Endothelial cell (in vitro differentiated cells): ENCODE measurements around the gene PRPH. TPM values are rescaled to one million over a fixed set of nuclear protein-coding genes. Genes with fewer than 3 reads are reported as not detected.
"Not testable (repeated sequence)": the region's sequence is repeated elsewhere in the genome, so short reads cannot be mapped to it uniquely, and the experiment has no call there.

Source experiments
- DNase-seq: peaks from one replicate; pipeline ENCODE4 v3.0.0; 2021; ENCODE audit warnings: low spot score
- H3K27ac Mint-ChIP-seq: one replicate; pipeline ENCODE4 v1.8.0; 2021; ENCODE audit warnings: mixed read lengths, inconsistent platforms; ENCODE audit not compliant: unreplicated experiment
- H3K27me3 Mint-ChIP-seq: one replicate; pipeline ENCODE4 v1.8.0; 2021; ENCODE audit warnings: mild to moderate bottlenecking, moderate library complexity, mixed read lengths, inconsistent platforms; ENCODE audit not compliant: unreplicated experiment
- H3K36me3 Mint-ChIP-seq: one replicate; pipeline ENCODE4 v1.8.0; 2021; ENCODE audit warnings: mild to moderate bottlenecking, low read depth, mixed read lengths, inconsistent platforms; ENCODE audit not compliant: unreplicated experiment
- H3K4me1 Mint-ChIP-seq: one replicate; pipeline ENCODE4 v1.8.0; 2021; ENCODE audit warnings: mild to moderate bottlenecking, mixed read lengths, inconsistent platforms; ENCODE audit not compliant: unreplicated experiment
- H3K4me3 Mint-ChIP-seq: one replicate; pipeline ENCODE4 v1.8.0; 2021; ENCODE audit warnings: mild to moderate bottlenecking, mixed read lengths, inconsistent platforms; ENCODE audit not compliant: unreplicated experiment
- H3K9me3 Mint-ChIP-seq: one replicate; pipeline ENCODE4 v1.8.0; 2021; ENCODE audit warnings: mixed read lengths, inconsistent platforms; ENCODE audit not compliant: unreplicated experiment
- CTCF ChIP-seq: fragments of 200-600 bp; sonication (generic); IDR thresholded peaks from one replicate; pipeline ENCODE4 v1.5.0; 2021; ENCODE audit warnings: antibody characterized with exemption; ENCODE audit not compliant: unreplicated experiment
- long read RNA-seq: library from polyadenylated mRNA; unstranded; transcript quantifications from one replicate; pipeline ENCODE4 v2.0.0, GENCODE V29; 2020; ENCODE audit not compliant: unreplicated experiment
- total RNA-seq: library from RNA; stranded (reverse); fragmentation: NEBNext Ultra II Directional; extraction: Animal tissue kit (Norgen Biotek cat#: 25700); gene quantifications from one replicate; pipeline ENCODE4 v1.2.1, GENCODE V29; 2021; ENCODE audit not compliant: unreplicated experiment

The PRPH gene
- not detected for total RNA-seq
- long read RNA-seq: 0 reads

GRCh38 chr12:49295082-49295936, at the start of gene PRPH:
TSS of gene PRPH (plus strand) at chr12:49295147. CDS start at chr12:49295201, 54 bp downstream.
- Mint-ChIP-seq H3K4me1 (peaks cover 4% of the 10 kb centered on the region), H3K27ac (no peak within 1 kb of the TSS), H3K36me3 (no peaks in the 10 kb centered on the region), H3K4me3 (no peak within 1 kb of the TSS), H3K27me3 (peaks cover 34% of the 10 kb centered on the region), H3K9me3 (no peaks in the 10 kb centered on the region)
- no peak for TF ChIP-seq CTCF
- no peak for DNase-seq

GRCh38 chr12:49251357-49251756, 43.6 kb upstream of the PRPH start:
- Mint-ChIP-seq H3K27ac (no peak overlapping the region), H3K4me3 (no peak overlapping the region), H3K36me3 (no peaks in the 10 kb centered on the region), H3K27me3 (peaks cover 3% of the 10 kb centered on the region), H3K4me1 (no peaks in the 10 kb centered on the region), H3K9me3 (no peaks in the 10 kb centered on the region)
- DNase-seq: no peak
- TF ChIP-seq CTCF: no peak

- Mint-ChIP-seq H3K9me3 (no peaks in the 10 kb centered on the region), H3K4me3 (no peak overlapping the region), H3K4me1 (no peaks in the 10 kb centered on the region), H3K27ac (no peak overlapping the region), H3K36me3 (no peaks in the 10 kb centered on the region), H3K27me3 (peaks cover 2% of the 10 kb centered on the region)
- DNase-seq: no peak
- no peak for TF ChIP-seq CTCF
Observed at GRCh38 chr12:49253033-49253623, 41.8 kb upstream of the PRPH start.

- not testable (repeated sequence) for H3K4me1 Mint-ChIP-seq, H3K4me3 Mint-ChIP-seq, DNase-seq, H3K27me3 Mint-ChIP-seq, H3K9me3 Mint-ChIP-seq, H3K36me3 Mint-ChIP-seq, H3K27ac Mint-ChIP-seq
Observed at GRCh38 chr12:49255456-49255855, 39.5 kb upstream of the PRPH start.

- no peaks in the 10 kb centered on the region for H3K4me1 Mint-ChIP-seq
- no peak for TF ChIP-seq CTCF
- H3K4me3 Mint-ChIP-seq: no peak overlapping the region
- DNase-seq: no peak
- no peaks in the 10 kb centered on the region for H3K9me3 Mint-ChIP-seq
- no peaks in the 10 kb centered on the region for H3K36me3 Mint-ChIP-seq
- no peak overlapping the region for H3K27ac Mint-ChIP-seq
- H3K27me3 Mint-ChIP-seq: peaks cover 2% of the 10 kb centered on the region
Observed at GRCh38 chr12:49255857-49256637, 38.9 kb upstream of the PRPH start.

GRCh38 chr12:49257508-49258184, 37.3 kb upstream of the PRPH start:
- not testable (repeated sequence) for H3K4me3 Mint-ChIP-seq, H3K9me3 Mint-ChIP-seq, H3K27ac Mint-ChIP-seq, H3K27me3 Mint-ChIP-seq, DNase-seq, H3K4me1 Mint-ChIP-seq, H3K36me3 Mint-ChIP-seq
